ENCODE results near the gene CTAG1B.
"Not testable (repeated sequence)": the region's sequence is repeated elsewhere in the genome, so short reads cannot be mapped to it uniquely, and the experiment has no call there.

The CTAG1B gene

GRCh38 chrX:154619182-154619581, at the start of gene CTAG1B:
CTAG1B (minus strand) TSS chrX:154619282; CDS start chrX:154619218, 64 bp downstream.
- DNase-seq, result not testable (repeated sequence)

DNA sequence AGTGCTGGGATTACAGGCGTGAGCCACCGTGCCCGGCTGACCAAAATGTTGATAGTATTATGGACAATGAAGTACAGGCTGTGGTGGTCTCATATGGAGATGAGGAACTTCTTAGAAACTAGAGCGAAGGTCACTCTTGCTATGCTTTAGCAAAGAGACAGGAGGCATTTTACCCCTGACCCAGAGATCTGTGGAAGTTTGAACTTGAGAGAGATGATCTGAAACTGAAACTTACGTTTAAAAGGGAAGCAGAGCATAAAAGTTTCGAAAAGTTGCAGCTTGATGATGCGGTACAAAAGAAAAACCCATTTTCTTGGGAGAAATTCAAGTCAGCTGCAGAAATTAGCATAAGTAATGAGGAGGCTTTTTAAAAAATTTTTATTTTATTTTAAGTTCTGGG, 42.8 kb upstream of the CTAG1B start:
- DNase-seq, result no peak

- DNase-seq, result no peak
Observed at GRCh38 chrX:154661170-154661569, 42.1 kb upstream of the CTAG1B start.

GRCh38 chrX:154660541-154660940, 41.5 kb upstream of the CTAG1B start:
- DNase-seq, result no peak

- DNase-seq, result no peak
Observed at GRCh38 chrX:154658957-154659356, 39.9 kb upstream of the CTAG1B start.

GRCh38 chrX:154658187-154658586, 39.1 kb upstream of the CTAG1B start:
- DNase-seq, result no peak

DNA sequence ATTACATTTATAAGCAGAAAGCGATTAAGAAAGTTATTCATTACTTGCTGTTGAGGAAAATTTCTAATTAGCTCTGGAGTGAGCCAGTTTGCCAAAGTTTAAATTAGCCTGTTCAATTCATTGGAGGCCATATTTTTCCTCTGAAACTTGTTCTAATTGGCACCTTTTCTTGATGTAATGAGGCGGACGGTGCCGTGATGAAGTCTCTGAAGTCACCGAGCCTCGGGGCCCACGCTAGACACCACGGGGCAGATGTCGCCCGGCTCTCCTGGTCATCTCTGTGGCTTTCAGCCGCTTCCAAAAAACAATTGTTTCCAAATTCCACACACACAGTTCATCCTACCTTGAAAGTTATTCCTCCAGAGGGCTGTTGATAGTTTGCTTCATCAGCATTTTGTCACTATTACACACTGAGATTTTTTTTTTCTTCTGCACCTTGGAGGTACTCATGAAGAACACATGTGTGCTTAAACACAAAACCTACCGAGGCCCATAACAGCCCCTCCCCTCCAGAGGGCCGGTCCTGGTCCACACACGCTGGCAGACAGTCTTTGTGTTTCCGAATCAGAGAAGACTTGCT, 38.2 kb upstream of the CTAG1B start:
- DNase-seq, result no peak

DNA sequence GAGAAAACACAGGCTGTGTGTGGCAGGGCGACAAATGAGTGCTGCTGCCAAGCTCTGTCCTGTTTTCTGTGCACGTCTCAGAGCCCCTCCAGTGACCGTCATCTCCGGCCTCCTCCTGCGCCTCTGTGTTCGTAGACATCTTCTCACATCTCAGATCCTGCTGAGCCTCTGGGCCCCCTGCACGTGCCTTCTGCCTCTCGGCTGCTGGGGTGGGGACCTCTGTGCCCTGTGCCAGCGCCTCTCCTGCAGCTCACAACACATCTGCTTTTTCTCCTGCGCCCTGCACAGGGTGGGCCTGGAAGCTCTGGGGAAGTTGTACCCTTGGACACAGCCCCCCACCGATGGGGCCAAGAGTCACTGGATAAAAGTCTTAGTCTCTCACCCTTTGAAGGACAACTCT, 36.7 kb upstream of the CTAG1B start:
- no peak for DNase-seq

DNA sequence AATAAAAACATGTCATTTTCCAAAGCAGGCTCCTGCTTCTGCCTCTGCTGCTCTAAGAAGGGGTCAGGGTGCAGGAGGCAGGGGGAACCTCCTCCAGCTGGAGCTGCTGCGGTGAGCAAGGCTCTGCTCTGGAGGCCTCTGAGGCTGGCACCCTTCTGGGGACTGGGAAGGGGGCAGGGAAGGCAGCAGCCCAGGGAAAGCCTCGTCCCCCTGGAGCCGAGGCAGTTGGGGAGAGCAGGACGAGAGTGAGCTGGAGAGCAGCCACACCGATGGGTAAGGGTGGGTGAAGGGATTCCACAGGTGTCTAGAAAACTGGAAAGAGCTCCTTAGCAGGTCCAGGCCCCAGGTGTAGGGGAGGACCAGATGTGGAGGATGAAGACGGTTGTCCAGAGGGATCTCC, 36.3 kb upstream of the CTAG1B start:
- DNase-seq, result no peak

DNA sequence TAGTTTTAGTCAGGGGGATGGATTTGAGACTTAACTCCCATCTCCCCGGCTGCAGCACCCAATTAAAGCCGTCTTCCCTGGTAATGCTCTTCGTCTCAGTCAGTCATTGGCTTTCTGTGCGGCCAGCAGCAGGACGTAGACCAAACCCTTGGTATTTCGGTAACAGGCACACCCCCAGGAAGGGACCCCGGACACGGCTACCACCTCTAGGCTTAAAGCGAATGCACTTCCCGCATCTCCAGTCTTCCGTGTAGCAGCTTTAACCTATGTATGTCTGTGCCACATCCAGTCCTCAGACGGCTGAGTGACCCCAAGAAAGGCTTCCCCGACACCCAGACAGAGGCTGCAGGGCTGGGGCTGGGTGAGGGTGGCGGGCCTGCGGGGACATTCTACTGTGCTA, 35.8 kb upstream of the CTAG1B start:
- no peak for DNase-seq

GRCh38 chrX:154654372-154654771, 35.3 kb upstream of the CTAG1B start:
- no peak for DNase-seq

- DNase-seq, result not testable (repeated sequence)
Observed at GRCh38 chrX:154653413-154653812, 34.3 kb upstream of the CTAG1B start, which contains the start of gene CTAG2. CTAG2 (minus strand) TSS chrX:154653579; CDS start chrX:154653515, 64 bp downstream.

DNA sequence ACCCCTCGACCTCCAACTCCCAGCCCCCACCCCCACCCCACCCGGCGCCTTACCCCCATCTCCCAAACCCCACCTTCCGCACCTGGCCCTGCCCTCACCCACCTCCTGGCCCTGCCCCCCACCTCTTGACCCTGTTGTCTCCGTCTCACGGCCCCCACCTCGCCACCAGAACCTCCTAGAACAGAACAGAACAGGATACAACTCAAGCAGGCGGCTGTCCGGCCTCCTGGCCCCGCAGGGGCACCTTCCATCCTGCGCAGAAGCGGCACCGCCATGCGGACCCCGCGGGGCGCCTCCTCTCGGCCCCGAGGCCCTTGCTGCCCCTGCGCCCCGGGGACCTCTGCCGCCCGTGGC, 33.9 kb upstream of the CTAG1B start:
- DNase-seq, result no peak

DNA sequence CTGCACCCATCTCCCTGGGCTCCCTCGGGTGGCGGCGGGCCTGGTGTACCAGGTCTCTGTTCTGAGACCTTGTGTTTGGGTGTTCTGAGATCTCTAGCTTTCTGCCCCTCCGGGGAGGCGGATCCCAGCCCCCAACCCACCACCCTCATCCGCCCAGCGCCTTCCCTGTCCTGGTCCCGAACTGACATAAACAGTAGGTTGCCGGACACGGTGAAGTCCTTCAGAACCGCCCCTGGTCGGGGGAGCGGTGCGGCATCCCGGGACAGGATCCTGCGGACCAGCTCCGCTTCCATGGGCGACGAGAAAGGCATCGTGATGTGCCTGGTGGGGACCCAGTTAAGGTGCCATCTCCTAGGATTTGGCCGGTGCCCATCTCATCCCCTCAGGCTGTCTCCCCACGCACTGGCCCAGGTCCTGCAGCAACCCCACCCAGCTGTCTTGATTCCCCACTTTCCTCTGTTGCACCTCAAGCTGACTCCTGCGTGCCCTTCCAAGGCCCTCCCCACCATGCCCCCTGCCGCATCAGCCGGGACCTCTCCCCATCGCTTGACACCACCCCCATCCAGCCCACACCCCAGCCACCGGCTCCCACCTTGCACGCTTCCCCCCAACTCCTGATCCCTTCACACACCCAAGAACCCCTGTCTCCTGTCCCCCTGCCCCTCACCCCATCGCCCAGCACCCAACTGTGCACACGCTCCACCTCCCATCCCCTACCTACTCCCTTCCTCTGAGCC, 33.4 kb upstream of the CTAG1B start:
- no peak for DNase-seq

DNA sequence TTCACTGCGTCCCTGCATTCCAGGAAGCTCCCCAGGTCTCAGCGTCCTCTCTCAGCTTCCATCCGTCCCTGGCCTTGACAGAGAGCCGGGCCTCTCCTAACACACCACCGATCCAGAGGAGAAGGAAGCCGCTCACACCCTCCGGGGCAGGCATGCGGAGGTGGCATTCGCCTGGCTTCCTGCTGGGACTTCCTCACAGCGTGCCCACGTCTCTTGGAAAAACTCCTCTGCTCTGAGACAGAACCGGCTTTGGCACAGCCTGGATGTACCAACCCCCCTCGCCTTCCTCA, 31.1 kb upstream of the CTAG1B start:
- no peak for DNase-seq

DNA sequence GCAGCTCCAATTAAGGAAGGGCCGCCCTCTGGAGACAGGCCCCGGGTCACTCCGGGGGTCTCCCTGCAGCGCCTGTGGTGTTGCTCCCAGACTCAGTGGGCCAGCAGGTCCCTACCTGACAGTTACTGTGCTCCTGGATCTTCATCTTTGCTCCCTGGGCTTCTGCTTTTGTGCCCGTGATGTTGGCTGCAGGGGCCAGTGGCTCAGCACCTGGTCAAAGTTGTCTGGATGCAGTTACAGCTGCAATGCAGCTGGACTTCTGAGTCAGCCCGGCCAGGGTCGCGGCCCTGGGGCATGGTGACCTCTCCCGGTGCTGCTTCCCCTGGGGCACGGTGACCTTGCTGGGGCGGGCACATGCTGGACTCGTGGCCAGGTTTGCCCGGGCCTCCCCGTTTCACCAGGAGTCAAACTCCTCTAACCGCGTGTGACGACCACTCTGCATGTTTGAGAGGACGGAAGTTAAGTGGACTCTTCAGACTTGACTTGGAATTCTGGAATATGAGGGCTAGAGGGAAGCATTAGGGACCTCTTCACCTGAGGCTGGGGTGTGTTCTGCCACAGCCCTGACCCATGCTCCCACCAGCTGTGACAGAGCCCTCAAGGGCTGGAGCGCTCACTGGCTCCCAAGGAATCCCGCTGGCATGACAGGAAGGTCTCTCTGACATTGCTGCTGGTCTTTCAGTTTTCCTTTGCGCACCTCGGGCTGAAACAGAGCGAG, 30.6 kb upstream of the CTAG1B start:
- no peak for DNase-seq

- DNase-seq, result no peak
Observed at GRCh38 chrX:154648931-154649330, 29.8 kb upstream of the CTAG1B start.

- not testable (repeated sequence) for DNase-seq
Observed at GRCh38 chrX:154645745-154646378, 26.8 kb upstream of the CTAG1B start.

GRCh38 chrX:154643708-154644107, 24.6 kb upstream of the CTAG1B start:
- DNase-seq, result not testable (repeated sequence)

DNA sequence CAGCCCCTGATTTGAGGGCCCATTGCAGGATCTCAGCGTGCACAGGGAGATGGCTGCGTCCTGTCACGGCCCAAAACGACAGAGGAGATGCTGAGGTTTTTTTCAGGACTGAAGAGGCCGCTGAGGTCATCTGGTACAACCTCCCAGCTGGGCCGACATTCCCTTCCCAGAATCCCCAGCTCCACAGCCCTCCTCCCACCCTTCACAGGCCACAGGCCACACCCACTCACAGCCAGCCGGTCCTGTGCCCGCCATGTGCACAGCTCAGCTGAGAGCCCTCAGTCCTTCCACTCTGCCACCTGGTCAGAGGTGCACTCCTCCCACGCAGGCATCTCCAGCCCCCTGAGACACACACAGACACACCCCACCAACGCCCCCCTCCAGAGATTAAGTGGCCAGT, 22.7 kb upstream of the CTAG1B start:
- DNase-seq, result not testable (repeated sequence)

DNA sequence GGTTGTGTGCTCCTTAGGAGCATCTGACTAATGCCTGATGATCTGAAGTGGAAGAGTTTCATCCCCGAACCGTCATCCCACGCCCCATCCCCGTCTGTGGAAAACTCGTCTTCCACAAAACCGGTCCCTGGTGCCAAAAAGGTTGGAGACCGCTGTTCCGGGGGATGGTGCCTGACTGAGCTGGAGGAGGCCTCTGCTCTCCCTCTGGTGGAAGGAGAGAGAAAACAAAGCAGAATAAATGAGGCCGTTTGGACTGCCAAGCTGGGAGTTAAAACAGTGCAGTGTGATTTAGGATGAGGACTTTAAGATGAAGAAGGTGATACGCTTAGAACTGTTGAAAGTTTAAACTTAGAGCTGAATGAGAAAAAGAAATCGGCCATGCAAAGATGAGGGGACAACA, 14.6 kb upstream of the CTAG1B start:
- not testable (repeated sequence) for DNase-seq

- not testable (repeated sequence) for DNase-seq
Observed at GRCh38 chrX:154630949-154631348, 11.9 kb upstream of the CTAG1B start.

DNA sequence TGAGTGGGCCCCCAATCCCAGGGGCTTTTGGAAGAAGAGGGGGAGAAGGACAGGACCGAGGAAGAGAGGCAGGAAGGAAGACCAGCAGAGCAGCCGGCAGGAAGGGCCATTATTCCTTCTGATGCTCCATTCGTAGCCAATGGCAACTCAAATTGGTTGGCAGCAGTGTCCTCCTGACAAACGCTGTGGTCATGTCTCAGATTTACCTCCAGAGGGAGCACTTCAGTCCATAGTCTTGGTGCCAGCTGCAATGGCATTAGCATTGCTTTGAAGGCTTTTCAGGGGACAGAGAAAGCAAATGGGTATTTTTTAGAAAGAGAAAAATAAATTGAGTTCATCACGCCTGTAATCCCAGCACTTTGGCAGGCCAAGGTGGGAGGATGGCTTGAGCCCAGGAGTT, 9.9 kb upstream of the CTAG1B start:
- DNase-seq, result not testable (repeated sequence)

All from fibroblast of skin of right quadriceps (primary cell).